AG04450 (cell line): ENCODE results near the gene SLC43A2. TPM values are rescaled to one million over a fixed set of nuclear protein-coding genes. Genes with fewer than 3 reads are reported as not detected.

ENCODE experiments used
- CTCF ChIA-PET: fragments of 300-600, 350-600 bp; formaldehyde crosslinking; extraction: SDS; loops from one replicate; lab custom pipeline; 2022; ENCODE audit warnings: antibody characterized with exemption, inconsistent platforms; lab: Charles Lee
- POLR2A ChIA-PET: fragments of 350-600 bp; formaldehyde crosslinking; extraction: SDS; loops from one replicate; lab custom pipeline; 2021; ENCODE audit warnings: antibody characterized with exemption, inconsistent platforms; lab: Yijun Ruan, JAX
- DNase-seq: peaks from one replicate; pipeline ENCODE4 v3.0.0-alpha.2; 2011; ENCODE audit warnings: low read depth, low spot score
- H3K27ac ChIP-seq: one replicate; pipeline ENCODE4 v1.5.1; 2012; ENCODE audit warnings: low read depth, low read length, control low read depth
- H3K27me3 ChIP-seq: one replicate; pipeline ENCODE4 v1.6.0; 2012; ENCODE audit warnings: low read length; ENCODE audit not compliant: control insufficient read depth, insufficient read depth
- H3K4me3 ChIP-seq: 2 replicates; pipeline ENCODE4 v1.5.1; 2011; ENCODE audit warnings: mild to moderate bottlenecking, low read depth, low read length, control low read depth
- H3K9me3 ChIP-seq: 2 replicates; pipeline ENCODE4 v1.5.1; 2012; ENCODE audit warnings: low read length; ENCODE audit not compliant: control insufficient read depth, insufficient read depth
- CTCF ChIP-seq: IDR thresholded peaks from 2 replicates; pipeline ENCODE4 v1.5.1; 2011; ENCODE audit warnings: low read depth, low read length, control low read depth, inconsistent platforms
- polyA plus RNA-seq: library from polyadenylated mRNA; depleted of rRNA; stranded (reverse); fragments of >200 nt; gene quantifications from 2 replicates; pipeline ENCODE4 v1.2.3, GENCODE V29; 2011

Gene SLC43A2
- polyA plus RNA-seq, 1 experiment, result 5.3 TPM

GRCh38 chr17:1643293-1643998 lies 14.8 kb upstream of the SLC43A2 start:
- POLR2A ChIA-PET, result interaction anchor here (0.6 to 0.7 kb wide), 2 partner anchors 11 to 14 kb away, joined by 3 to 4 read pairs; partner anchors contain the start of gene SLC43A2
- DNase-seq, result no peak
- CTCF ChIA-PET, result interaction anchor here (3.2 kb wide), 1 partner anchor 69 kb away, joined by 16 read pairs; no protein-coding TSS in a partner anchor
- Histone ChIP-seq H3K4me3 (peak overlapping the region; percentile 34), H3K27me3 (no peaks in the 10 kb centered on the region), H3K9me3 (peaks cover 4% of the 10 kb centered on the region; the same call in 1 of the 2 replicates), H3K27ac (no peak overlapping the region)
- peak; percentile 15; the same call in 1 of the 2 replicates for TF ChIP-seq CTCF

- no peak for TF ChIP-seq CTCF
- Histone ChIP-seq H3K27ac (no peak overlapping the region), H3K9me3 (peaks cover 4% of the 10 kb centered on the region; the same call in 1 of the 2 replicates), H3K4me3 (no peak overlapping the region), H3K27me3 (no peaks in the 10 kb centered on the region)
- ChIA-PET POLR2A (no interaction called here), CTCF (interaction anchor here (0.8 to 1.6 kb wide), 2 partner anchors 9 to 67 kb away, joined by 3 to 4 read pairs; partner anchors contain the start of gene RILP)
- DNase-seq, result no peak
These were observed 12.4 kb upstream of the SLC43A2 start for GRCh38 chr17:1641065-1641403.

GRCh38 chr17:1640329-1641064 lies 11.9 kb upstream of the SLC43A2 start:
- Histone ChIP-seq H3K27ac (no peak overlapping the region), H3K4me3 (no peak overlapping the region), H3K27me3 (no peaks in the 10 kb centered on the region), H3K9me3 (peaks cover 4% of the 10 kb centered on the region; the same call in 1 of the 2 replicates)
- ChIA-PET POLR2A (no interaction called here), CTCF (interaction anchor here (0.8 to 1.6 kb wide), 2 partner anchors 9 to 66 kb away, joined by 3 to 4 read pairs; partner anchors contain the start of gene RILP)
- no peak for TF ChIP-seq CTCF
- no peak for DNase-seq

DNA sequence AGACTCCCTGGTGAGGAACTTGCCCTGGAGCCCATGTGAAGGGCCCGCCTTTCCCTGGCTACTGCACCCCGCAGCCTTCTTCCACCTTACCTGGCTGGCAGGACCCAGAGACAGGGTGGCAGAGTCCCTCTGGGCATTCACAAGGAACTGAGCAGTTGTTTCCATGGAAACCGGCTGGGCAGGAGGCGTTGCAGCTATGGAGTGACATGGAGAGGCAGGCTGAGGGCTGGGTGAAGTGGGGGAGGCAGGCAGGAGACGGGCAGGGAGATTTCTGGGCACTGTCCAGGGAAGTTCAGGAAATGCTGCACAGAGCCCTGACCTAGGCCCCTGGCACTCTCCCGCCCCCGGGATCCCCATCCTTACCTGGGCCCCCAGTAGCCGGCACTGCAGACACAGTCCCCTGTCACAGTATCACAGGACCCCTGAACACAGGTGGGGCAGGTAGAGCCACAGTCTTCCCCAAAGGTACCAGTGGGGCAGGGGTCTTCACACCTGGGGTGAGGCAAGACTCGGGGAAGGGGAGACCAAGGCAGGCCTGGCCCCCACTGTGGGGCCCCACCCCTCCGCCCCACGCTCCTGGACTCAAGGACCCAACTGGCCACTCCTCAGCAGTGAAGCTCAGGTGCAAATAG lies 11.0 kb upstream of the SLC43A2 start:
- Histone ChIP-seq H3K9me3 (peaks cover 8% of the 10 kb centered on the region; the same call in 1 of the 2 replicates), H3K27me3 (no peaks in the 10 kb centered on the region), H3K4me3 (no peak overlapping the region), H3K27ac (no peak overlapping the region)
- CTCF ChIA-PET, result interaction anchor here (1.6 kb wide), 1 partner anchor 9 kb away, joined by 5 read pairs; no protein-coding TSS in a partner anchor
- no peak for TF ChIP-seq CTCF
- POLR2A ChIA-PET, result no interaction called here
- no peak for DNase-seq
